EH (cell line): ENCODE results near the gene ZNF48.

ENCODE experiments used
- DNase-seq: peaks from one replicate; pipeline ENCODE4 v3.0.0-alpha.2; 2015; ENCODE audit warnings: low read depth

The ZNF48 gene

DNA sequence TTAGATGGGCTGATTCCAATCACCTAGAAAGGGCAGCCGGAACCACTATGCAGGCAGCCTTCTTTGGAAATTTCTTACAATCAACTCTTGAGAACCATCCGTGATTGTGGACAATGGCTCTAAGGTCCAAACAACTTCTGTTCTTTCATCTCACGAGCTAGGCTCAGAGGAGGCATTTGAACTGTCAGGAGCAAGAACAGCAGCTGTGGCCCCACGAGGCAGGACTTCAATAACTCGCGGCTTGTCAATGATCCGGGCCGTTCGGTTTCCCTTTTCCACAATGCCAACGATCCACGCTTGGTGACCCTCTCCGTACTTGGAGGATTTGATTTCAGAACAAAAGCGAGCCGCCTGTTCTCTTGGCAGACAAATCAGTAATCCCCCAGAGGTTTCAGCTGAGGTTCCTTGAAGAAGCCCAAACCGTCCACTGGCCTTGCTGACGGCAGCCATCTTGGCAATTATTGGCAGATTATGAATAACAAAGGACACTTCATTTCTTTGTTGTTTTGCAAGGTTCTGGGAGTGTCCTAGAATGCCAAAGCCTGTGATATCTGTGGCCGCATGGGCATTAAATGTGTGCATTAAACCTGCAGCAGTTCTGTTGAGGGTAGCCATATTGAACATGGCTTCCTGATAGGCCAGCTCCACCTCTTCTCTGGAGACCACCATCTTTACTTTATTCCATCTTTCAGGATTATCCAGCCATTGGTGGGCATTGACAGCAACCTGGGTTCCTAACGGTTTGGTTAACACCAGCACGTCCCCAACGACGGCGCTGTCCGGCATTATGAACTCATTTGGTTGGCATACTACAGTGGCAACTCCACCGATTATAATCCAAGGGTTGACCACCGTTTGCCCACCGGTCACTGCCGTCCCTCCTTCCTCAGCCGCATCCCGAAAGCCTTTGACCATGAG lies 49.3 kb downstream of the ZNF48 start:
- DNase-seq, result no peak

DNA sequence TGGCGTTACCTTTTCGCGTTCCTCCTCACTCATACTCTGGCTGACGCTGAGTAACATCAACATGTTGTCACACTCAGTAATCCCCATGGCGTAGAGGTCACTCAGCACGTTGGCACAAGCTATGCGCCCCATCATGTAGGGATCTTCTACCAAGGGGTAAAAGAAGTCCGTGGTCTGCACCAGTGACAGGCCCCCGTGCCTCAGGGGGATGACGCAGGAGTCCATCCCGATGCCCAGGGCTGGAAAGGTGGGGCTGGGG lies 49.9 kb downstream of the ZNF48 start:
- DNase-seq, result no peak

DNA sequence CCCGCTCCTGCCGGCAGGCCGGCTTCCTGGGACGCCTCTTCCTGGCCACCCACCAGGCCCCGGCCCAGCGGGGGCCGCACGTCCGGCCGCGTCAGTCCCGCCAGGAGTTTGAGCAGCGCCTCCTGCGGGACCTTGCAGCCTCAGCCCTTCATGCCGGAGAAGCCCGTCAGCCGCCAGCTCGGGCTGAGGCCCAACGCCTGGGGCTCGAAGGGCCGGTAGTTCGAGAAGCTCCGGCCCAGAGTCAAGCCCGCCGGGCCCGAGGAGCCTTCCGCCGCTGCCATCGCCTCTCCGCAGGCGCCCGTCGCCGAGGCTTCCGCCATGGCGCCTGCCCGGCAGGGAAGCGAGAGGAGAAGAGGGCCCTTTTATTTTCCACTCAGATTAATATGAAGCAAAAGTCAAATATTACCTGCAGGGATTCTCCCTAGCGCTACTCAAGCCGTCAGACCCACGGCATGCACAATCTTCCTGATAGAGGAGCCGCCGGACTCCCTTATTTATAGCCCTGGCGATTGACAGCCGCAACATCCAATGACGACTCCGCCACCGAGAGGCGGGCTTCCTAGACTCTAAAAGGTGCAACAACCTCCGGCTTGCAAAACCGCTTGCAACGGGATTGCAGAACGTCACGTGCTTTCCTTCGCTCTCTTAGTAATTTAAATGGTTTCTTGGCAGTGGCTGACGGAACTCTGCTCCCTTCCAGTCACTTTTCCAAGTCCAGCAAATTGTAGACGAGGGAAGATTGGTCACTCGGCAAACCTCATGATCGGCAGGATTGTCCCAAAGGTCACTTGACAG lies 50.4 kb downstream of the ZNF48 start, which contains the start of gene SEPHS2:
Gene SEPHS2 (minus strand): TSS at position 467 of the 795 bp plus-strand sequence. CDS start 147 bp downstream, at position 320.
- peak; percentile 97 for DNase-seq

DNA sequence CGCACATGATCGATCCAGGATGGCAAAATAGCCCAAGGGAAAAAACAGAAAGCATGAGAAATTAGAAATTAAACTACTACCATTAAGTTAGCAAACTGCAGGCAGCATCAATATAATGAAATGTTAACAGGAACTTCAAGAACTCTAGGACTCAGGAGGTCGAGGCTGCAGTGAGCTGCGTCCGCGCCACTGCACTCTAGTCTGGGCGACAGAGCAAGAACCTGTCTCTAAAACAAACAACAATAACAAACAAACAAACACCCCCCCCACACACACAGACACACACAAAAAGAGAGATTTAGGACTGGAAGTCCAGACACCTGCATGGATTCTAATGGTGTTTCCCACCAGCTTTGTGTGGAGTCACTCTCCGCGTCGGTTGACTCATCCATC lies 51.0 kb downstream of the ZNF48 start:
- DNase-seq, result no peak

DNA sequence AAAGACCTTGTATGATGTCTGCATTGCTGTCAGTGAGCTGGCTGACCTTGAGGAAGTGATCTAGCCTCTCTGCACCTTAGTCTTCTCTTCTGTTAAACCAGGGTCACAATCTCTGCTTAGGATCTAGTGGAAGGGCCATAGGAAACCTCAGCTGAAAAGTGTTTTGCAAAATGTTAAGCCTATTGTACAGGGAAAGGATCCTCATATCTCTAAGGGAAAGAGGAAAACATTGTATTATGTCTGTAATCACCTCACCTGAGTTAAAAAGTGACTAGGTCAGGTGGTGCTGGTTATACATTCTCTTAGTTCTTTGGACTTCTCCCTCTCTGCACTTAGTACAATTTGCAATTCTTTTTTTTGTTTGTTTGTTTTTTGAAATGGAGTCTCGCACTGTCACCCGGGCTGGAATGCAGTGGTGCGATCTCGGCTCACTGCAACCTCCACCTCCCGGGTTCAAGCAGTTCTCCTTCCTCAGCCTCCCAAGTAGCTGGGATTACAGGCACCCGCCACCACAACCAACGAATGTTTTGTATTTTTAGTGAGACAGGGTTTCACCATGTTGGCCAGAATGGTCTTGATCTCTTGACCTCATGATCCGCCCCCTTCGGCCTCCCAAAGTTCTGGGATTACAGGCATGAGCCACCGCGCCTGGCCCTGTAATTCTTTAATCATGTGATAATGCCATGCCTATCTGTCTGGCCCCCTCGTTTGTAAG lies 52.4 kb downstream of the ZNF48 start:
- no peak for DNase-seq

DNA sequence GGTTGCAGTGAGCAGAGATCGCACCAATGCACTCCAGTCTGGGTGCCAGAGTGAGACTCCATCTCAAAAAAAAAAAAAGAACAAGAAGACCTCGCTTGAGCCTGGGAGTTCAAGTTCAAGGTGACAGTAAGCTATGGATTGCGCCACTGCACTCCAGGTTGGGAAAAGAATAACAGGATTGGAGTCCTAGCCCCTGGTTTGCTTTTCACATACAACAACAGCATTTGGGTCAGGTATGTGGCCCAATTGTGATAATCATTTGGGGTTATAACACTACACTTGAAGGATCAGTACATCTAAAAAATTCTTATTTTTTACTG lies 53.9 kb downstream of the ZNF48 start:
- no peak for DNase-seq
